Sigmoid colon (tissue), 7 donors: ENCODE measurements around the gene SGSM1. TPM values are rescaled to one million over a fixed set of nuclear protein-coding genes. Genes with fewer than 3 reads are reported as not detected.

Experiments
- polyA plus RNA-seq, 3 donors: library from polyadenylated mRNA; stranded (reverse); fragments of 200-250 nt; gene quantifications; one replicate each; pipeline ENCODE4 v1.2.3, GENCODE V29; 2013
- small RNA-seq, 3 donors: library from RNA; depleted of rRNA; stranded (forward); fragments of <200 nt; gene quantifications; one replicate each; pipeline ENCODE3, GENCODE V24; 2016
- total RNA-seq, 4 donors: library from RNA; depleted of rRNA; stranded (reverse); fragments of >200 nt; gene quantifications; one replicate each; pipeline ENCODE4 v1.1.0, GENCODE V29; 2016
- donor health status: healthy with polysubstance abuse.
- donor health status: Bipolar disorder and iron deficiency.
- donor health status: healthy.

The SGSM1 gene
- total and polyA plus RNA-seq, 7 donors: 0.46 to 3.6 (median 2.3) TPM

Small RNAs within 50 kb of the gene (small RNA-seq; reads per million reads assigned to genes)
- 0 reads per million in 3 donors for gene RF00275

Other genes with a start within 250 kb of the SGSM1 start
- gene LRRC75B, start 213.1 kb upstream of the SGSM1 start, total RNA-seq: 10 to 100 TPM; 11.1 to 18.6 (median 13.8) TPM
- gene LRRC75B, start 213.1 kb upstream of the SGSM1 start, polyA plus RNA-seq: 10 to 100 TPM in 1 of 3 donors, 1 to 10 TPM in 2; 2.5 to 14.4 (median 8.1) TPM
- 1 to 10 TPM; 2.9 to 5.4 (median 3.7) TPM for gene GGT1, start 203.0 kb upstream of the SGSM1 start, total RNA-seq
- 10 to 100 TPM; 12.6 to 33.1 (median 26.7) TPM for gene GGT1, start 203.0 kb upstream of the SGSM1 start, polyA plus RNA-seq
- gene PIWIL3, start 31.5 kb upstream of the SGSM1 start, total RNA-seq: not detected
- gene PIWIL3, start 31.5 kb upstream of the SGSM1 start, polyA plus RNA-seq: not detected
- not detected for gene LHFPL7, start 140.5 kb downstream of the SGSM1 start, total RNA-seq
- gene LHFPL7, start 140.5 kb downstream of the SGSM1 start, polyA plus RNA-seq: not detected
- gene KIAA1671, start 146.5 kb downstream of the SGSM1 start, total RNA-seq: 10 to 100 TPM in 1 of 4 donors, 1 to 10 TPM in 3; 6.3 to 18.8 (median 7.6) TPM
- gene KIAA1671, start 146.5 kb downstream of the SGSM1 start, polyA plus RNA-seq: 10 to 100 TPM; 10.2 to 34.2 (median 16.4) TPM